HS-5 (cell line): ENCODE measurements around the gene SLC30A4.
"Not testable (repeated sequence)": the region's sequence is repeated elsewhere in the genome, so short reads cannot be mapped to it uniquely, and the experiment has no call there.

Source experiments
- DNase-seq: peaks from one replicate; pipeline ENCODE4 v3.0.0-alpha.2; 2012; ENCODE audit warnings: low read depth

Gene SLC30A4, protein sequence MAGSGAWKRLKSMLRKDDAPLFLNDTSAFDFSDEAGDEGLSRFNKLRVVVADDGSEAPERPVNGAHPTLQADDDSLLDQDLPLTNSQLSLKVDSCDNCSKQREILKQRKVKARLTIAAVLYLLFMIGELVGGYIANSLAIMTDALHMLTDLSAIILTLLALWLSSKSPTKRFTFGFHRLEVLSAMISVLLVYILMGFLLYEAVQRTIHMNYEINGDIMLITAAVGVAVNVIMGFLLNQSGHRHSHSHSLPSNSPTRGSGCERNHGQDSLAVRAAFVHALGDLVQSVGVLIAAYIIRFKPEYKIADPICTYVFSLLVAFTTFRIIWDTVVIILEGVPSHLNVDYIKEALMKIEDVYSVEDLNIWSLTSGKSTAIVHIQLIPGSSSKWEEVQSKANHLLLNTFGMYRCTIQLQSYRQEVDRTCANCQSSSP

DNA sequence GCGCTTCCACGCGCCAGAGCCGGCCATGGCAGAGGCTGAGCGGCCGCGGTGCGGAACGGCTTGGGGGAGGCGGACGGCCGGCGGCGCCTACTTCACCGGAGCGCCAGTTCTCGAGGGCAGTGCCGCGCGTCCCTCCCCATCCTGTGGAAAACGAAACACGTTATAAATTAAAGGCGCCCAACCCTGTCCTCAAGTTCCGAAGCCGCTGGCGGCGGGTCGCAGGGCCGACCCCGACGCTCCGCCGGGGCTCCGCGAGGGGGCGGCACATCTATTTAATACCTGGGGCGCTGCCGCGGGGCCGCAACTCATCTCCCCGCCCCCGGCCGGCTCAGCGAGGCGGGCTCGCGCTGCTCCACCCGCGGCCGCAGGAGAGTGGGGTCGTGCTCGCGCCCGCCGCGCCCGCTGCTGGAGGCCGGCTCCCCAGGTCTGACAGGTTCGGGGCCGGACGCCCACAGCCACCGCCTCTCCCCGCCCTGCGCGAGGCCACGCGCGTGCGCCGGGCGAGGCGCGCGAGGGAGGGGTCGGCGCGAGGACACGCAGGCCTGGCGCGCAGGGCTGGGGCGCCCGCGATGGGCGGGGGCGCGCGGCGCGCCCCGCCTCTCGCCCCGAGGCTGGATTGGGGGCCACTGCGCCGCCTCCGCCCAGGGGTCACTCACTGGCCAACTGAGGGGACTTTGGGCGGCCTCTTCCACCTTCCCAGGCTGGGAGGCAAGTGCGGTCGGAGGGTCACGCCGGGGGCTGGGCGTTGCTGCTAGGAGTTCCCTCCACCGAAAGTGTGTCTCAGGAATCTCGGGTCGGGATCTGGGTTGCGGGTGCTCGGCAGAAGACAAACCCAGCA is at the start of gene SLC30A4:
Gene SLC30A4, minus strand, starts transcription at position 428 of the 838 bp plus-strand sequence. Its CDS starts 401 bp downstream, at position 27.
- peak; percentile 15 for DNase-seq

DNA sequence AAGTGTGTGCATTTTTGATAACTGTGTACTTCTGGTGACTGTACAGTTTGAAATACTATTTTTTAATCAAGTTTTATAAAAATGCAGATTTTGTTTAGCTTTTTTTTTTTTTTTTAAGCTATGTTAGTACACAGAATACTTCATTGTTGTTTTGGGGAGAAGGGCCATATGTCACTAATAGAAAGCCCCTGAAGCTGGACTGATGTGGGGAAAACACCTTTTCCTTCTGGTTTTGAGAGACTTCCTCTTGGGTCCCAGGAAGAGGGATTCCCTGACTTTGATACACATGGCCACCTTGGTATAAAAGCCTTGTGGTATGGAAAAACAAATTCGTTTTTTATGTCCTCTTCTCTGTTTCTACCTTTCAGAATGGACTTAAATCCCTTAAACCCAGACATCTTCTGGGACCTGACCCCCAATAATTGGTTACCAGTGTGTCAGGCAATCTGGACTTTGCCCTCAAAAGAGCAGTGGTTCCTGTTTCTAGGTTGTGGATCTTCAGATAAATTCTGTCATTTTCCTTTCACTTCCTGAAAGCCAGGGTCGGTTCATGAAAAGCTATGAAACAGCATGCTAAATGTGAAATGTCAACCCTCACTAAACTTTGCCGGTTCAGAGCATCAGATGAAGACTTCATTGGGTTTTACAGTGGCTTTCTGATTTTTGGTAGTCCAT is 33.5 kb upstream of the SLC30A4 start:
- DNase-seq: no peak

DNA sequence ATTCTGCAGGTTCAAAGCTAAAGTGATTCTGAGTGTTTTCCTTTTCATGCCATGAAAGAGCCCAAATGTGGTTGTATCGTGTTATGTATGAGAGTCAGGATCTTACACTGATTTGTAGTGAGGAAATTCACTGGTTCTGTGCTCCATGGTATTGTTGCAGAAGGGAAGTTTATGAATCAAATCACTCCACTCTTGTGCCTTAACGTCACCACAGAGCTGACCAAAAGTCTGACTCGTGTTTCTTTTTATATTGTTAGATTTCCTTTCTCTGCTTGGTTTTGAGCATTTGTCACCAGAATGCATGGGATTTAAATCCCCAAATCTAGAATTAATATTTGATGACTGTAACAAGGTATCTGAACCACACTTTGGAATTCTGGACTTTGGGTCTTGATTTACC is 29.1 kb upstream of the SLC30A4 start:
- peak; percentile 18 for DNase-seq

DNA sequence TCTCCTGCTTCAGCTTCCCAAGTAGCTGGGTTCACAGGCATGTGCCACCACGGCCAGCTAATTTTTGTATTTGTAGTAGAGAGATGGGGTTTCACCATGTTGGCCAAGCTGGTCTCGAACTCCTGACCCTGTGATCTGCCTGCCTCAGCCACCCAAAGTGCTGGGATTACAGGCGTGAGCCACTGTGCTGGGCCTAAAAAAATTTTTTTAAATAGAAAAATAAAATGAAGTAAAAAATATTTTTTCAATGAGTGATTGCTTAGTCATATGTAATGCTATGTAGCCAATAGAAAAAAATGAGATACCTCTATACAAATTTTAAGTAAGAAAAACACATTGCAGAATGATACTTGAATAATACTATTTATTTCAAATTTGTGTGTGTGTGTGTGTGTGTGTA is 27.9 kb upstream of the SLC30A4 start:
- peak; percentile 44 for DNase-seq

DNA sequence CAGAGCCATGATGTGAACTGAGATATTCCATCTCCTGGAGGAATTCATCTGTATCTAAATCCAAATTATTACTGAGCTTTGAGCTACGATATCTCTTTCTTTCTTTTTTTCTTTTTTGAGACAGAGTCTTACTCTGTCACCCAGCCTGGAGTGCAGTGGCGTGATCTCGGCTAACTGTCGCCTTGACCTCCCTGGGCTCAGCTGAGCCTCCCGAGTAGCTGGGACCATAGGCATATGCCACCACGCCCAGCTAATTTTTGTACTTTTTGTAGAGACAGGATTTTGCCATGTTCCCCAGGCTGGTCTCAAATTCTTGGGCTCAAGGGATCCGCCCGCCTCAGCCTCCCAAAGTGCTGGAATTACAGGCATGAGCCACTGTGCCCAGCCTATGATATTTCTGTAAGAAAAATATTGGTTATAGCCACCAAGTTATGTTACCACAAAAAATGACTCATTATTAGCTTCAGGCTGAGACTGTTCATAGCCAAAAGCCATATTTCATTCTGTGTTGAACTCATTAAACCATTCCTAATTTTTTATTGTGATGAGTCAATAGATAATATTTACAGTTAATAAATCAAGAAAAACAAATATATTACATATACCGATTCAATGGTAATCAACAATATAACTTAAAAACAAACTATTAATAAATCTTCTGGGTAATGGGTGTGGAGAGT is 27.1 kb upstream of the SLC30A4 start:
- DNase-seq: no peak

DNA sequence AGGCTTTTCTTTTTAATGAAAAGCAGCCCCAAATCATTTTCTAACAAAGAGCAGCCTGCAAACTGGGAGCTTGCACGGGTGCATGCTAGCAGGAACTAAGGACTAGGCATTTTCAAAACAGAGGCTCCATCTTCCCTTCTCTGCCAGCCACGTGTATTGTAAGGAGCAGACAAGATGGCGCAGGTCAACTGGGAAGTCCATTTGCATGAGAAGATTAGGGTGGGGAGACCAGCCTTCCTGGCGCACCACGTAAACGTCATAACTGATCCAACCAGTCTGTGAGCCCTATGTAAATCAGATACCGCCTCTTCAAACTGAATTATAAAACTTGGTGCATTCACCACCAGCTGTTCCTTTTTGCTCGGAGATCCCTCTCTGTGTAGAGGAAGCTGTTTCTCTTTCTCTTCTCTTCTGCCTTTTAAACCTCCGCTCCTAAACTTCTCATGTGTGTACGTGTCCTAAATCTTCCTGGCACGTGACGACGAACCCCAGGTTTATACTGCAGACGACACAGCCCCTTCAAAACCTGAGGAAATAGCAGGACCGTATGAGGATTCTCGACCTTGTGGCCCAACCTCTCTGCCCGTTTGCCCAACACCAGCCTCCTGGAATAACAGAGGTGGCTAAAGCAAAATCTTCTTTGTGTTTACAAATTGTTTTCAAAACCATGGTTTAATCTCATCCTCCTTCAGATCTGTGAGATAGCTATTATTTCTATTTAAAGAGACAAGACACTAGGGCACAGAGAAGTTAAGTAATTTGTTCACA is 26.4 kb upstream of the SLC30A4 start:
- no peak for DNase-seq

DNA sequence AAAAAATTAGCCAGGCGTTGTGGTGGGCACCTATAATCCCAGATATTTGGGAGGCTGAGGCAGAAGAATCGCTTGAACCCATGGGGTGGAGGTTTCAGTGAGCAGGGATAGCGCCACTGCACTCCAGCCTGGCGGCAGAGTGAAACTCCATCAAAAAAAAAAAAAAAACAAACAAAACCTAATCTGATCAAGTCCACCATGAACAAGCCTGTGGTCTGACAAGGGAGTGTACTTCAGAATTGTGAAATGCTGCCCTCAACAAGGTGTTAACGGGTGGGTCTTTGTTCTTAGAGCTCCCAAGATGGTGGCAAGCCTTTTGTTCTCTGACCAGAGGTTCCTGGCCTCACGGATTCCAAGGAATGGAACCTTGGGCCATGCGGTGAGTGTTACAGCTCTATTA is 24.2 kb upstream of the SLC30A4 start:
- DNase-seq: no peak

DNA sequence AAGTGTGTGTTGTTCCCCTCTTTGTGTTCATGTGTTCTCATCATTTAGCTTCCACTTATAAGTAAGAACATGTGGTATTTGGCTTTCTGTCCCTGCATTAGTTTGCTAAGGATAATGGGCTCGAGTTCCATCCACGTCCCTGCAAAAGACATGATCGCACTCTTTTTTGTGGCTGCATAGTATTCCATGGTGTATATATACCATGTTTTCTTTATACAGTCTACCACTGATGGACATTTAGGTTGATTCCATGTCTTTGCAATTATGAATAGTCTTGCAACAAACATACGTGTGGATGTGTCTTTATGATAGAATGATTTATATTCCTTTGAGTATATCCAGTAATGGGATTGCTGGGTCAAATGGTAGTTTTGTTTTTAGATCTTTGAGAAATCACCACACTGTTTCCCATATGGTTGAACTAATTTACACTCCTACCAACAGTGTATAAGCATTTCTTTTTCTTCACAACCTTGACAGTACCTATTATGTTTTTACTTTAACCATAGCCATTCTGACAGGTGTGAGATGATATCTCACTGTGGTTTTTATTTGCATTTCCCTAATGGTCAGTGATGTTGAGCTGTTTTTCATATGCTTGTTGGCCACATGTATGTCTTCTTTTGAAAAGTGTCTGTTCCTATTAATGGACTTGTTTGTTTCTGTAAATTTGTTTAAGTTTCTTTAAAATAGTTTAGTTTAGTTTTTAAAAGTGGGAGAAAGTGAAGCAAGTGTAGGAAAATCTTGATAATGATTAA is 21.9 kb upstream of the SLC30A4 start:
- DNase-seq: no peak

DNA sequence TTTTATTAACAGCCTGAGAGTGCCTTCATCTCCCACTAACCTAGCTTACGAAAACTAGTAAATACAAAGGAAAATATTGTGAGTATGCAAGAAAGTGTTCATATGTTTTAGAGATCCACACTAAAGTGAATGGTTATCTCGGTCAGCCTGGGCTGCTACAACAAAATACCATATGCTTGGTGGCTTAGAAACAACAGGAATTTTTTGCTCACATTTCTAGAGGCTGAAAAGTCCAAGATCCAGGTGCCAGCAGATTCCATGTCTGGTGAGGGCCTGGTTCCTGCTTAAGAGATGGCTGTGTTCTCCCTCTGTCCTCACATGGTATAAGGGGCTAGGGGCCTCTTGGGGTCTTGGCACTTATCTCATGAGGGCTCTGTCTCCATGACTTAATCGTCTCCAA is 20.5 kb upstream of the SLC30A4 start:
- DNase-seq: no peak

DNA sequence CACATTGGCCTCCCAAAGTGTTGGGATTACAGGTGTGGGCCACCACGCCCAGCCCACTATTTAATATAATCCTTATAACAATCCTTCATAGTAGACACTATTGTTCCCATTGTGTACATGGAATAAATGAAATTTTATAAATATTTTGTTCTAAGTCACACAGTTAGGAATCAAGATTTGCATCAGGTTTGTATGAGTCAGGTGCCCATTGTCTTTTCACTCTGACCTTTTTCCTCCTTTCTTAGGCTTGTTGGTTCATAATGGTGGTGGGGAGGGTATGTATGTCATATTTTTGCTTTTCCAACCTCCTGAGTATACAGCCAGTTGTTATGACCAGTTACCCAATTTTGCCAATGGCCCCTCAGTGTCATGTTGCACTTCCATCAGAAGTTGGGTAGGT is 18.0 kb upstream of the SLC30A4 start:
- no peak for DNase-seq

DNA sequence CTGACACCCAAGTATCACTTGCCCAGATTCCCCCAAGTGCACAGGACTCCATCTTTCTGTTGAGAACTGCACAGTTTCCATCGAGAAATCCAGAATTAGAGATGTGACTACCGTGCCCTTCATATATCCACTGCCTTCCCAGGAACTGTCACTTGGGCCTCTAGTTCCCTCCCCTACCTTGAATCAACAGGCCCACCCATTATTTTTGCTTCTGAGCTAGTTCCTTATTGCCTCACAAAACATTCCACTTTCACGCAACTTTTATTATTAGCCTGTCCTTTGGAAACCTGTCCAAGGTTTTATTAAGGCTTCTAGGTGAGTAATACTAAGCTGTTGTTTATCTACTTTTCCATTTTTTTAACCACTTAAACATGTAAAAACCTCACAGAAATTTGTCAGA is 17.1 kb upstream of the SLC30A4 start:
- DNase-seq: no peak

DNA sequence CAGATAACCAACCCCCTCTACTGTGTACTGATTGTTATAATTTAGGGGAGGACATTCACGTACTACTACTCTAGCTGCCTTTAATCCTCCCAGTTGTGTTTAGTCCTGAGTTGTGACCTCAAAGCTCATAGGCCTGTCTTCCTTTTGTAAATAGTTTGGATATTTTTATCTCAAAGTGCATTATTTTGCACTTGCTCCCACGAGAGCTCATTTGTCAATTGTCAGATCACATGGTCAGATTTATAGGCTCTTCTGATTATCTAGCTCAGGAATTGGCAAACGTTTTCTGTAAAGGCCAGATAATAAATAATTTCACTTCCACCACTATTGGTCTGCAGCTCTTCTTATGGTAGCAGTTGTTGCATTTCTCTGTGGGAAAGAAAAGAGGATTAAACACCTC is 14.4 kb upstream of the SLC30A4 start:
- no peak for DNase-seq

DNA sequence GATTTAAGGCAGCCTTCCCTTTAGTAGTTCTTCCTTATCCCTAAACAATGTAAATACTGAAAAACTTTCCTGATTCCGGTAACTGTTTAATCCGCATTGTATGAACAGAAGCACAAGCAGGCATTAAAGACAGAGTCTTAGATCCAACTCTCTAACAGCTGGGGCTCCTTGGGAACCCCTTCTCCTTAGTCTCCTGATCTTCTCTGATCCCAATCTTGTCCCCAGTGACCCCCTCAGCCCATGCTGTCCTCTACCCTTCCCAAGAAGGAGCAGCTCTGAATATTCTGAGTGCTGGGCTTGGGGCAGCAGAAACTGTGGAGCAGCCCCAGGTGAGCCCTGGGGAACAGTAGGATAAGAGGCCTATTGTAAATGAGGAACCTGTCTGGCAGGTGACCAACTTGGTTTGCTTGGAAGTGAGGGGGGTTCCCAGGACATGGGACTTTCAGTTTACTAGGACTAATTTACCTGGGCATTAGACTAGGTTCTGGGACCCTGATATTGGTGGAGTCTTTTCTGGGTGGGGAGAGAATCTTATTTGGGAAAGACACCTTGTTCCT is 13.0 kb upstream of the SLC30A4 start:
- DNase-seq: no peak

DNA sequence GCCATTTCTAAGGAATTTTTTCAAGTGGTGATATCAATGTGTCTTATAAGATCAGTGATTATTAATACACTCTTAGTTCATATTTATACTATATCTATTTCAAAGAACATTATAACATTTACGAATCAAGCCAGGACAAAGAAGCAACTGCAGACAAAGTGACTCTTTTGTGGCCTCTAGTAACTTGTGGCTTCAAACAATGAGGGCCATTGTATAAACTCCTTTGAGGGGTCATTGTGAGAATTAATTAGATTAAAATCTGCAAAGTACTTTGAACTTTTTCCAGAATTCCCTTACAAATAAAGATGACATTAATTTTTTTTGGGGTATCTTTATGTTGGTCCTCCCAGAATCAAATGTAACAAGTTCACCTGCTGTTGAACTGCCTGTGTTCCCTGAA is 12.3 kb upstream of the SLC30A4 start:
- no peak for DNase-seq

DNA sequence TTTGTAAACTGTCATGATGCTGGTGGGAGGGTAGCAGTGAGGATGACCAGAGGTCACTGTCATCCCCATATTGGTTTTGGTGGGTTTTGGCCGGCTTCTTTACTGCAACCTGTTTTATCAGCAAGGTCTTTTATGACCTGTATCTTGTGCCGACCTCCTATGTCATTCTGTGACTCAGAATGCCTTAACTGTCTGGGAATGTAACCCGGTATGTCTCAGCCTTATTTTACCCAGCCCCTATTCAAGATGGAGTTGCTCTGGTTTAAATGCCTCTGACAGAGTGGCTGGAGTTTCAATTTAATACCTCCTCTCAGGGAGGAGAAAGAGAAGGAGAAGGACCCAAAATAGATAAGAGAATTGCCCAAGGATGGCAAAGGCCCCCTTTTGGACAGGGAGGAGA is 10.3 kb upstream of the SLC30A4 start:
- not testable (repeated sequence) for DNase-seq

DNA sequence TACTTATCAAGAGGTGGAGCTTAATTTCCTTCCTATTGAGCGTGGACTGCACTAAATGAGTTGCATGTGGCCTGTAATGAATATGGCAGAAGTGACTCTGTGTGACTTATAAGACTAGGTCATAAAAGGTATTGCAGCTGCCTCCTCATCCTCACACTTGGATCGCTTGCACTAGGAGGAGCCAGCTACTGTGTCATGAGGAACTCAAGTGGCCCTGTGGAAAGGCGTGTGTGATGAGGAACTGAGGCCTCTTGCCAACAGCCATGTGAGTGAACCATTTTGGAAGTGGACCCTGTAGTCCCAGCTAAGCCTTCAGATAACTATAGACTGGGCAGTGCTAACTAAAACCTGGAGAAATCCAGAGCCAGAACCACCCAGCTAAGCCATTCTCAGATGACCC is 7.1 kb upstream of the SLC30A4 start:
- DNase-seq: no peak

DNA sequence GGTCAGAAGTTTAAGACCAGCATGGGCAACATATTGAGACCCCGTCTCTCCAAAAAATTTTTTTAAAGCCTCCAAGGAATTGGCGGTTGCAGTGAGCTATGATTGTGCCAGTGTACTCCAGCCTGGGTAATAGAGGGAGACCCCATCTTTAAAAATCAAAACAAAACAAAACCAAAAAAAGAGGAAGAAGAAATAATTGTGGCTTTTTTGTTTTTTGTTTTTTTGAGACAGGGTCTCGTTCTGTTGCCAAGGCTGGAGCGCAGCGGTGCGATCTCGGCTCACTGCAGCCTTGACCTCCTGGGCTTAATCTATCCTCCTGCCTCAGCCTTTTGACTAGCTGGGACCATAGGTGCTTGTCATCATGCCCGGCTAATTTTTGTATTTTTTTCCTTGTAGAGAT is 4.5 kb upstream of the SLC30A4 start:
- DNase-seq: no peak

DNA sequence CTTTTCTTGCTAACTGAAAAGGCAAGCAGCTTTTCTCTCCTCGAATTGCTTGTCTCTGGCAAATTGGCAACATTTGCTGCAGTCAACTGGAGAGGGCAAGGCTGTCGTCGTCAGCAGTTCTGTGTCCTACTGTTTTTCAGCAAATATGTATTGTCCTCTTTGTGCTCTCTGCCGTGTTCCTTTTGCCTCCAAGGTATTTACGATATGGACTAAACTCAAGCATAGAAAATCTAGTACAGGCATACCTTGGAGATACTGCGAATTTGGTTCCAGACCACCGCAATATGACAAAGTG is 558 bp upstream of the SLC30A4 start:
- no peak for DNase-seq

DNA sequence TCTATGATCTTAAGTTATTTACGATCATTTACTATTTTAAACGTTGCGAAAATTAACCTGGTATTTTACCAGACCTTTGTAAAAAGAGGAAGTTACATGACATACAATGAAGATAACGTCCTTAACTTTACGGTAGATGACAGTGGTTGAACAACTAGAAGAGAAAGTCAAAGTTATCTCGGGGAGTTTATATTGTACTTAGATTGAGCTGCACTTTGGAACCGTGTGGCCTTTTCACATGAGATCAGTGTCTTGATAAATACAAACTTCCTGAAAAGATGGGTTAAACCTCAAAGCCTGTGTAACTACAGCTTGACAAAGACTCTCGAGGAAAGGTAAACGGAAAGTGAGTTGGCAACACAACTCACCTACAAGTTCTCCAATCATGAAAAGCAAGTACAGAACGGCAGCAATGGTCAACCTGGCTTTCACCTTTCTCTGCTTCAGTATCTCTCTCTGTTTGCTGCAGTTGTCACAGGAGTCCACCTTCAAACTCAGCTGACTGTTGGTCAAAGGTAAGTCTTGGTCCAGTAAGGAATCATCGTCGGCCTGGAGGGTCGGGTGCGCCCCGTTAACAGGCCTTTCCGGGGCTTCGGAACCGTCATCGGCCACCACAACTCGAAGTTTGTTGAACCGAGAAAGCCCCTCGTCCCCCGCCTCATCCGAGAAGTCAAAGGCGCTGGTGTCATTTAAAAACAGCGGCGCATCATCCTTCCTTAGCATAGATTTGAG is 793 bp downstream of the SLC30A4 start:
- DNase-seq: no peak

DNA sequence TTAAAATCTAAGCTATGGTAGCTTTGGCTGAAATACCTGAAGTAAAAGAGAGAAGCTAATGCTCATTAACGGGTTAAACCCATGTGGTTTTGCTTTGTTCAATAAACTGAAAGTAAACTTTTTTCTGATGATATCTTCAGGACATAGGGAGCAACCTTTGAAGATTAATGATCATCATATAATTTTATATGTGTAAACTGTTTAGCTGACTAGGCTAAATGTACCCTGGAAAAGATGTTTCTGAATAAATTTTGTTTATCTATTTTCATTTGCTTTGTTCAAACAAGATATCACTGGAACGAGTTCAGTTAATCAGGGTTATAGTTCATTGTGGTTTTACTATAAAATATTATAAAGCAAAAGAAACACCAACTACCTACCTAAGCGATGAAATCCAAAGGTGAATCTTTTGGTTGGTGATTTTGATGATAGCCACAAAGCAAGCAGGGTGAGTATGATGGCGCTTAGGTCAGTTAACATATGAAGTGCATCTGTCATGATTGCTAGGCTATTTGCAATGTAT is 11.7 kb downstream of the SLC30A4 start:
- DNase-seq: no peak
